GM21576 (cell line): ENCODE data around the gene PCDHGA11.
"Not testable (repeated sequence)": the region's sequence is repeated elsewhere in the genome, so short reads cannot be mapped to it uniquely, and the experiment has no call there.

Source experiments
- ATAC-seq: cut with Tn5 transposase; IDR thresholded peaks from one replicate; pipeline ENCODE4 v1.9.1; 2021; ENCODE audit warnings: mild to moderate bottlenecking, moderate library complexity; ENCODE audit not compliant: unreplicated experiment

PCDHGA11 gene

GRCh38 chr5:141430332-141431113 is 9.7 kb downstream of the PCDHGA11 start, which contains the start of gene PCDHGA12:
PCDHGA12 (plus strand) TSS chr5:141430507; CDS start chr5:141430760, 253 bp downstream.
- ATAC-seq: peak; percentile 83

GRCh38 chr5:141431286-141431685 is 10.4 kb downstream of the PCDHGA11 start:
- ATAC-seq: peak; percentile 44

GRCh38 chr5:141432308-141432707 is 11.5 kb downstream of the PCDHGA11 start:
- not testable (repeated sequence) for ATAC-seq

GRCh38 chr5:141432726-141433125 is 11.9 kb downstream of the PCDHGA11 start:
- not testable (repeated sequence) for ATAC-seq

- ATAC-seq: no peak
Measured at GRCh38 chr5:141434006-141434405, 13.2 kb downstream of the PCDHGA11 start.

- no peak for ATAC-seq
Measured at GRCh38 chr5:141437221-141437620, 16.4 kb downstream of the PCDHGA11 start.

GRCh38 chr5:141439411-141440141 is 18.7 kb downstream of the PCDHGA11 start:
- no peak for ATAC-seq

GRCh38 chr5:141440341-141440740 is 19.5 kb downstream of the PCDHGA11 start:
- no peak for ATAC-seq

GRCh38 chr5:141441571-141442170 is 20.8 kb downstream of the PCDHGA11 start:
- no peak for ATAC-seq

- ATAC-seq: no peak
Measured at GRCh38 chr5:141465351-141465750, 44.5 kb downstream of the PCDHGA11 start.
